CD14-positive monocyte (primary cell): ENCODE measurements around the gene SLC41A1. TPM values are rescaled to one million over a fixed set of nuclear protein-coding genes. Genes with fewer than 3 reads are reported as not detected.
"Not testable (repeated sequence)": the region's sequence is repeated elsewhere in the genome, so short reads cannot be mapped to it uniquely, and the experiment has no call there.

Experiments used
- DNase-seq, 3 donors: peaks; one replicate each; pipeline ENCODE4 v3.0.0-alpha.2; 2011 to 2022
- H2AFZ ChIP-seq: 2 replicates; pipeline ENCODE4 v1.6.0; 2012; ENCODE audit warnings: mild to moderate bottlenecking, low read depth, low read length, inconsistent platforms; ENCODE audit not compliant: insufficient read depth, poor library complexity, severe bottlenecking
- H3K27ac ChIP-seq, 2 donors: 1 replicate in 1 of 2; 2 replicates in 1 of 2; pipeline ENCODE4 v1.5.1; 2012 to 2013; ENCODE audit warnings: low read length in 2 of 2, control low read depth in 1 of 2, inconsistent platforms in 1 of 2, low read depth in 1 of 2, mild to moderate bottlenecking in 1 of 2
- H3K27me3 ChIP-seq, 2 donors: one replicate each; pipeline versions ENCODE4 v1.6.0 to v1.6.1; 2011 to 2013; ENCODE audit warnings: low read length in 2 of 2; ENCODE audit not compliant: control insufficient read depth in 2 of 2, insufficient read depth in 2 of 2
- H3K36me3 ChIP-seq, 2 donors: replicated peaks in 1 of 2; 1 replicate in 1 of 2; 2 replicates in 1 of 2; pipeline versions ENCODE4 v1.5.1 to v1.6.1; 2012 to 2013; ENCODE audit warnings: low read length in 2 of 2, control low read depth in 1 of 2, inconsistent platforms in 1 of 2, mild to moderate bottlenecking in 1 of 2; ENCODE audit not compliant: insufficient read depth in 2 of 2, control insufficient read depth in 1 of 2
- H3K4me1 ChIP-seq, 2 donors: 1 replicate in 1 of 2; 2 replicates in 1 of 2; pipeline versions ENCODE4 v1.5.1 to v1.6.1; 2012 to 2013; ENCODE audit warnings: low read length in 2 of 2, control low read depth in 1 of 2, inconsistent platforms in 1 of 2, mild to moderate bottlenecking in 1 of 2, moderate library complexity in 1 of 2; ENCODE audit not compliant: insufficient read depth in 2 of 2, control insufficient read depth in 1 of 2
- H3K4me2 ChIP-seq: replicated peaks from 2 replicates; pipeline ENCODE3; 2012; ENCODE audit warnings: low read length, moderate library complexity, mild to moderate bottlenecking; ENCODE audit not compliant: poor library complexity, severe bottlenecking; ENCODE audit errors: extremely low read depth
- H3K4me3 ChIP-seq, 3 experiments: fragments of 200-600 bp in 1 of 3; sonication (generic) in 1 of 3; replicated peaks in 1 of 3; 1 replicate in 2 of 3; 2 replicates in 1 of 3; pipeline ENCODE4 v1.5.1; 2011 to 2013; ENCODE audit warnings: low read length in 3 of 3, mild to moderate bottlenecking in 3 of 3, control low read depth in 2 of 3, low read depth in 2 of 3, inconsistent platforms in 1 of 3, moderate library complexity in 1 of 3
- H3K79me2 ChIP-seq: 2 replicates; pipeline ENCODE4 v1.6.0; 2012; ENCODE audit warnings: mild to moderate bottlenecking, control low read depth, inconsistent platforms, low read length, moderate library complexity; ENCODE audit not compliant: insufficient read depth
- H3K9ac ChIP-seq: 2 replicates; pipeline ENCODE4 v1.6.0; 2017; ENCODE audit warnings: low read length, mild to moderate bottlenecking; ENCODE audit not compliant: insufficient read depth, poor library complexity, severe bottlenecking
- H3K9me3 ChIP-seq, 2 donors: replicated peaks in 1 of 2; 1 replicate in 1 of 2; 2 replicates in 1 of 2; pipeline versions ENCODE4 v1.5.1 to v1.6.1; 2012 to 2013; ENCODE audit warnings: low read length in 2 of 2, control low read depth in 1 of 2; ENCODE audit not compliant: control insufficient read depth in 1 of 2, insufficient read depth in 1 of 2
- H4K20me1 ChIP-seq: 2 replicates; pipeline ENCODE4 v1.6.0; 2012; ENCODE audit warnings: mild to moderate bottlenecking, low read length, control low read depth, moderate library complexity; ENCODE audit not compliant: insufficient read depth
- H3K27ac Mint-ChIP-seq, 7 donors: one replicate each; pipeline ENCODE4 v1.8.0; 2020; ENCODE audit warnings: mild to moderate bottlenecking in 7 of 7, mixed read lengths in 7 of 7, moderate library complexity in 6 of 7, inconsistent platforms in 2 of 7
- H3K27me3 Mint-ChIP-seq, 3 donors: one replicate each; pipeline ENCODE4 v1.8.0; 2021 to 2022; ENCODE audit warnings: low read depth in 3 of 3, mild to moderate bottlenecking in 3 of 3, mixed read lengths in 3 of 3, moderate library complexity in 3 of 3, inconsistent platforms in 1 of 3
- H3K36me3 Mint-ChIP-seq, 2 donors: one replicate each; pipeline ENCODE4 v1.8.0; 2020; ENCODE audit warnings: mixed read lengths in 2 of 2, inconsistent platforms in 1 of 2, mild to moderate bottlenecking in 1 of 2
- H3K4me1 Mint-ChIP-seq: one replicate; pipeline ENCODE4 v1.8.0; 2020; ENCODE audit warnings: mild to moderate bottlenecking, mixed read lengths
- H3K4me3 Mint-ChIP-seq, 2 donors: one replicate each; pipeline ENCODE4 v1.8.0; 2020; ENCODE audit warnings: mild to moderate bottlenecking in 2 of 2, mixed read lengths in 2 of 2, moderate library complexity in 1 of 2
- H3K9me3 Mint-ChIP-seq, 7 donors: one replicate each; pipeline ENCODE4 v1.8.0; 2020 to 2022; ENCODE audit warnings: mixed read lengths in 7 of 7, mild to moderate bottlenecking in 6 of 7, moderate library complexity in 6 of 7, inconsistent platforms in 2 of 7
- WGBS: methylation state at CpG from one replicate; pipeline ENCODE4 v1.1.5; 2013; ENCODE audit warnings: missing lambda C conversion rate; ENCODE audit not compliant: insufficient coverage; 5-methylcytosine and 5-hydroxymethylcytosine counted together
- intact Hi-C, 2 donors: fragments of 100-400 bp; cut with micrococcal nuclease; formaldehyde crosslinking; loops; one replicate each; pipeline versions ENCODE4 v1.15.0 to v1.15.1; 2023
- polyA plus RNA-seq, 3 donors: library from polyadenylated mRNA; depleted of rRNA in 1 of 3; unstranded in 2 of 3; stranded (reverse) in 1 of 3; fragments of 300-500 nt in 2 of 3; fragments of >200 nt in 1 of 3; fragmentation: Illumina TruSeq in 2 of 3; gene quantifications; 1 replicate in 2 of 3; 2 replicates in 1 of 3; pipeline ENCODE4 v1.2.3, GENCODE V29; 2012 to 2021
- TF ChIP-seq, protein P1 (sequence below): fragments of 200-600 bp; IDR thresholded peaks from one replicate; pipeline ENCODE4 v1.8.0; 2022; ENCODE audit warnings: antibody characterized with exemption, mild to moderate bottlenecking

Gene SLC41A1
- polyA plus RNA-seq, 3 donors: 0.54 to 2.3 (median 1.1) TPM

DNA sequence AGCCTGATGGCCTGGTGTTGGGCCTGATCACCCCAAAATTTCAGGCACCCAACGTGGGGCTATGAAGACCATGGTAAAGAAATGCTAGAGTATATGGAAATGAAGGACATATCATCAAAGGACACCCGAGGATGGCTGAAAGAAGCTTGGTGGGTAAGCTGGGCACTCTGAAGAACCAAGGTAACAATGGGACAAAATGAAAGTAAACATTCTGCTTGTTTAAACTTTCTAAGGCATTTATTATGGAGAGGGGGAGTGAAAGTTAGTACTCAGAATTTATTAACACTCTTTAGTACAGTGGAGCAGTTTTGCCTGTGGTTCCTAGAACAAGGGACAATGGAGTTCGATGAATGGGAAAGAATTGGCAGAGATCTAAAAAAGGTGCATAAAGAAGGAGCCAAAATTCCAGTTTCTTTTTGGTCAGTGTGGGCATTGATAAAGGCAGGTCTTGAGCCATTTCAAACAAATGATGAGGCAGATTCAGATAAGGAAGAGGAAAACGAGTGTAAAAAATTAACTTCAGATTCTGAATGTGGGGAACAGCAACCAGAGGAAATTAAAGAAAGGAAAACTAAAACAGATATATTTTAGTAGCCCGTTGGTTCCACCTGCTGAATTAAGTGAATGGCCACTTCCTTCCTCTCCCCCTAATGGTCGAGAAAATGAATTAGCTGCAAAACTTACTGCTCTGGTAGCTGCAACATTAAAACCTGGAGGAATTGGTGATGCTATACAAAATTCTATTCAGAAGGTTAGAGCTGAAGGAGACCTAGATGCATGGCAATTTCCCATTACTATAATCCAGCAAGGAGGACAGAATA lies 45.4 kb upstream of the SLC41A1 start:
- Mint-ChIP-seq H3K27ac (no peak overlapping the region), H3K9me3 (peaks cover 3 to 16% (median 7%) of the 10 kb centered on the region in 7 donors), H3K4me1 (peaks cover 6% of the 10 kb centered on the region), H3K27me3 (peaks cover 0 to 5% (median 0%) of the 10 kb centered on the region in 3 donors), H3K36me3 (no peaks in the 10 kb centered on the region), H3K4me3 (peak overlapping the region in 1 of 2 donors; percentile 5)
- Histone ChIP-seq H3K27me3 (no peaks in the 10 kb centered on the region), H3K9me3 (no peaks in the 10 kb centered on the region), H3K79me2 (no peaks in the 10 kb centered on the region), H3K27ac (no peak overlapping the region), H3K36me3 (no peaks in the 10 kb centered on the region), H4K20me1 (no peaks in the 10 kb centered on the region), H3K4me2 (no peak overlapping the region), H3K4me3 (no peak overlapping the region), H2AFZ (no peak overlapping the region), H3K4me1 (no peaks in the 10 kb centered on the region), H3K9ac (no peak overlapping the region)
- DNase-seq: no peak
- TF ChIP-seq, protein P1, sequence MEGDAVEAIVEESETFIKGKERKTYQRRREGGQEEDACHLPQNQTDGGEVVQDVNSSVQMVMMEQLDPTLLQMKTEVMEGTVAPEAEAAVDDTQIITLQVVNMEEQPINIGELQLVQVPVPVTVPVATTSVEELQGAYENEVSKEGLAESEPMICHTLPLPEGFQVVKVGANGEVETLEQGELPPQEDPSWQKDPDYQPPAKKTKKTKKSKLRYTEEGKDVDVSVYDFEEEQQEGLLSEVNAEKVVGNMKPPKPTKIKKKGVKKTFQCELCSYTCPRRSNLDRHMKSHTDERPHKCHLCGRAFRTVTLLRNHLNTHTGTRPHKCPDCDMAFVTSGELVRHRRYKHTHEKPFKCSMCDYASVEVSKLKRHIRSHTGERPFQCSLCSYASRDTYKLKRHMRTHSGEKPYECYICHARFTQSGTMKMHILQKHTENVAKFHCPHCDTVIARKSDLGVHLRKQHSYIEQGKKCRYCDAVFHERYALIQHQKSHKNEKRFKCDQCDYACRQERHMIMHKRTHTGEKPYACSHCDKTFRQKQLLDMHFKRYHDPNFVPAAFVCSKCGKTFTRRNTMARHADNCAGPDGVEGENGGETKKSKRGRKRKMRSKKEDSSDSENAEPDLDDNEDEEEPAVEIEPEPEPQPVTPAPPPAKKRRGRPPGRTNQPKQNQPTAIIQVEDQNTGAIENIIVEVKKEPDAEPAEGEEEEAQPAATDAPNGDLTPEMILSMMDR: no peak
- WGBS: 83% methylated on average over 2 of the region's 6 CpGs
- intact Hi-C loops: no loop called here

DNA sequence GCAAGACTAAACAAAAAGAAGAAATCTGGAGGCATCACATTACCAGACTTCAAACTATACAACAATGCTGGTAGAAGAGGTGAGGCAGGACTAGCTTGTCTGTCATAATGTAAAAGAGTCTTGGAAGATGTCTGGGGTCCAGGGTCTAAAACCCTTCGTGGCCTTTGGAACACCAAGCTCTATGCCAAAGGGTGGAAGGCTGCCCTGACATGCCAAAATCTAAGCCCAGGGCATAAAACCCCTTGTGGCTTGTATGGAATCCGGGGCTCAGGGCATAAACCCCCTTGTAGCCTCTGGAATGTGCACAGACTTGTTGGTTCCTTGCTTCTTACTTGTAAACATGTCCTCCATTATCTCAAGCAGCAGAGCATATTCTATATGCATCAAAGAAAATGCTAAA lies 44.5 kb upstream of the SLC41A1 start:
- H3K79me2 ChIP-seq, H3K4me2 ChIP-seq, H3K4me1 Mint-ChIP-seq, DNase-seq, H3K27me3 Mint-ChIP-seq, H3K9me3 ChIP-seq, H3K36me3 Mint-ChIP-seq, H4K20me1 ChIP-seq, H3K4me3 Mint-ChIP-seq, H3K4me3 ChIP-seq, H3K36me3 ChIP-seq, H3K4me1 ChIP-seq, H3K27me3 ChIP-seq, intact Hi-C loops, H3K9ac ChIP-seq, H3K27ac ChIP-seq, H2AFZ ChIP-seq, H3K27ac Mint-ChIP-seq: not testable (repeated sequence)
- H3K9me3 Mint-ChIP-seq: peaks cover 7 to 22% (median 12%) of the 10 kb centered on the region in 7 donors
- 100% methylated on average over 2 of the region's 2 CpGs for WGBS
